H1 (cell line): Measurements from ENCODE around the gene SLC35B2. TPM values are rescaled to one million over a fixed set of nuclear protein-coding genes. Genes with fewer than 3 reads are reported as not detected.

ENCODE experiments used
- CHD1 ChIP-seq: IDR thresholded peaks from 2 replicates; pipeline ENCODE4 v1.6.1; 2012; ENCODE audit warnings: low read depth, low read length, improper control_type of control experiment
- KDM5A ChIP-seq: fragments of 200-600 bp; IDR thresholded peaks from 2 replicates; pipeline ENCODE4 v1.7.1; 2012; ENCODE audit warnings: mild to moderate bottlenecking, low read length, inconsistent platforms, mixed read lengths
- MAX ChIP-seq: IDR thresholded peaks from 2 replicates; pipeline ENCODE4 v1.6.1; 2012; ENCODE audit warnings: inconsistent platforms
- TAF7 ChIP-seq: optimal IDR thresholded peaks from 2 replicates; pipeline ENCODE3; 2011; ENCODE audit warnings: low read depth, mild to moderate bottlenecking, inconsistent platforms, low read length, moderate library complexity, borderline replicate concordance
- TBP ChIP-seq: IDR thresholded peaks from 2 replicates; pipeline ENCODE4 v1.6.1; 2011; ENCODE audit warnings: low read depth, low read length, improper control_type of control experiment
- YY1 ChIP-seq: IDR thresholded peaks from 2 replicates; pipeline ENCODE4 v1.6.1; 2011; ENCODE audit warnings: low read depth, mild to moderate bottlenecking, low read length
- polyA plus RNA-seq, 7 experiments: library from polyadenylated mRNA; depleted of rRNA in 3 of 7; stranded (reverse) in 5 of 7; unstranded in 2 of 7; fragments of >200 nt in 5 of 7; fragments of 200-250 nt in 2 of 7; gene quantifications; 1 replicate in 5 of 7; 2 replicates in 1 of 7; 4 replicates in 1 of 7; pipeline versions ENCODE4 v1.2.1 to v1.2.3, GENCODE V29; 2011 to 2013; ENCODE audit warnings: missing spikeins in 2 of 7, mixed read lengths in 2 of 7
- total RNA-seq: library from RNA; stranded (reverse); fragmentation: NEBNext Ultra II Directional; extraction: Animal tissue kit (Norgen Biotek cat#: 25700); gene quantifications from 2 replicates; pipeline ENCODE4 v1.2.1, GENCODE V29; 2021
- TF ChIP-seq, protein P1 (sequence below): fragments of 300-600 bp; sonication (generic); IDR thresholded peaks from 2 replicates; pipeline ENCODE4 v1.7.1; 2012; ENCODE audit warnings: low read length, moderate library complexity, mild to moderate bottlenecking, inconsistent platforms; ENCODE audit not compliant: insufficient replicate concordance
- TF ChIP-seq, protein P2 (sequence below): IDR thresholded peaks from 2 replicates; pipeline ENCODE4 v1.6.1; 2012; ENCODE audit warnings: low read length, inconsistent platforms

Gene SLC35B2
- total and polyA plus RNA-seq, 2 of the 8 experiments (the other 6 are each of a cell fraction or from before 2014, with no cell fraction given), result 29.5 to 65.0 TPM

- TF ChIP-seq, protein P1, sequence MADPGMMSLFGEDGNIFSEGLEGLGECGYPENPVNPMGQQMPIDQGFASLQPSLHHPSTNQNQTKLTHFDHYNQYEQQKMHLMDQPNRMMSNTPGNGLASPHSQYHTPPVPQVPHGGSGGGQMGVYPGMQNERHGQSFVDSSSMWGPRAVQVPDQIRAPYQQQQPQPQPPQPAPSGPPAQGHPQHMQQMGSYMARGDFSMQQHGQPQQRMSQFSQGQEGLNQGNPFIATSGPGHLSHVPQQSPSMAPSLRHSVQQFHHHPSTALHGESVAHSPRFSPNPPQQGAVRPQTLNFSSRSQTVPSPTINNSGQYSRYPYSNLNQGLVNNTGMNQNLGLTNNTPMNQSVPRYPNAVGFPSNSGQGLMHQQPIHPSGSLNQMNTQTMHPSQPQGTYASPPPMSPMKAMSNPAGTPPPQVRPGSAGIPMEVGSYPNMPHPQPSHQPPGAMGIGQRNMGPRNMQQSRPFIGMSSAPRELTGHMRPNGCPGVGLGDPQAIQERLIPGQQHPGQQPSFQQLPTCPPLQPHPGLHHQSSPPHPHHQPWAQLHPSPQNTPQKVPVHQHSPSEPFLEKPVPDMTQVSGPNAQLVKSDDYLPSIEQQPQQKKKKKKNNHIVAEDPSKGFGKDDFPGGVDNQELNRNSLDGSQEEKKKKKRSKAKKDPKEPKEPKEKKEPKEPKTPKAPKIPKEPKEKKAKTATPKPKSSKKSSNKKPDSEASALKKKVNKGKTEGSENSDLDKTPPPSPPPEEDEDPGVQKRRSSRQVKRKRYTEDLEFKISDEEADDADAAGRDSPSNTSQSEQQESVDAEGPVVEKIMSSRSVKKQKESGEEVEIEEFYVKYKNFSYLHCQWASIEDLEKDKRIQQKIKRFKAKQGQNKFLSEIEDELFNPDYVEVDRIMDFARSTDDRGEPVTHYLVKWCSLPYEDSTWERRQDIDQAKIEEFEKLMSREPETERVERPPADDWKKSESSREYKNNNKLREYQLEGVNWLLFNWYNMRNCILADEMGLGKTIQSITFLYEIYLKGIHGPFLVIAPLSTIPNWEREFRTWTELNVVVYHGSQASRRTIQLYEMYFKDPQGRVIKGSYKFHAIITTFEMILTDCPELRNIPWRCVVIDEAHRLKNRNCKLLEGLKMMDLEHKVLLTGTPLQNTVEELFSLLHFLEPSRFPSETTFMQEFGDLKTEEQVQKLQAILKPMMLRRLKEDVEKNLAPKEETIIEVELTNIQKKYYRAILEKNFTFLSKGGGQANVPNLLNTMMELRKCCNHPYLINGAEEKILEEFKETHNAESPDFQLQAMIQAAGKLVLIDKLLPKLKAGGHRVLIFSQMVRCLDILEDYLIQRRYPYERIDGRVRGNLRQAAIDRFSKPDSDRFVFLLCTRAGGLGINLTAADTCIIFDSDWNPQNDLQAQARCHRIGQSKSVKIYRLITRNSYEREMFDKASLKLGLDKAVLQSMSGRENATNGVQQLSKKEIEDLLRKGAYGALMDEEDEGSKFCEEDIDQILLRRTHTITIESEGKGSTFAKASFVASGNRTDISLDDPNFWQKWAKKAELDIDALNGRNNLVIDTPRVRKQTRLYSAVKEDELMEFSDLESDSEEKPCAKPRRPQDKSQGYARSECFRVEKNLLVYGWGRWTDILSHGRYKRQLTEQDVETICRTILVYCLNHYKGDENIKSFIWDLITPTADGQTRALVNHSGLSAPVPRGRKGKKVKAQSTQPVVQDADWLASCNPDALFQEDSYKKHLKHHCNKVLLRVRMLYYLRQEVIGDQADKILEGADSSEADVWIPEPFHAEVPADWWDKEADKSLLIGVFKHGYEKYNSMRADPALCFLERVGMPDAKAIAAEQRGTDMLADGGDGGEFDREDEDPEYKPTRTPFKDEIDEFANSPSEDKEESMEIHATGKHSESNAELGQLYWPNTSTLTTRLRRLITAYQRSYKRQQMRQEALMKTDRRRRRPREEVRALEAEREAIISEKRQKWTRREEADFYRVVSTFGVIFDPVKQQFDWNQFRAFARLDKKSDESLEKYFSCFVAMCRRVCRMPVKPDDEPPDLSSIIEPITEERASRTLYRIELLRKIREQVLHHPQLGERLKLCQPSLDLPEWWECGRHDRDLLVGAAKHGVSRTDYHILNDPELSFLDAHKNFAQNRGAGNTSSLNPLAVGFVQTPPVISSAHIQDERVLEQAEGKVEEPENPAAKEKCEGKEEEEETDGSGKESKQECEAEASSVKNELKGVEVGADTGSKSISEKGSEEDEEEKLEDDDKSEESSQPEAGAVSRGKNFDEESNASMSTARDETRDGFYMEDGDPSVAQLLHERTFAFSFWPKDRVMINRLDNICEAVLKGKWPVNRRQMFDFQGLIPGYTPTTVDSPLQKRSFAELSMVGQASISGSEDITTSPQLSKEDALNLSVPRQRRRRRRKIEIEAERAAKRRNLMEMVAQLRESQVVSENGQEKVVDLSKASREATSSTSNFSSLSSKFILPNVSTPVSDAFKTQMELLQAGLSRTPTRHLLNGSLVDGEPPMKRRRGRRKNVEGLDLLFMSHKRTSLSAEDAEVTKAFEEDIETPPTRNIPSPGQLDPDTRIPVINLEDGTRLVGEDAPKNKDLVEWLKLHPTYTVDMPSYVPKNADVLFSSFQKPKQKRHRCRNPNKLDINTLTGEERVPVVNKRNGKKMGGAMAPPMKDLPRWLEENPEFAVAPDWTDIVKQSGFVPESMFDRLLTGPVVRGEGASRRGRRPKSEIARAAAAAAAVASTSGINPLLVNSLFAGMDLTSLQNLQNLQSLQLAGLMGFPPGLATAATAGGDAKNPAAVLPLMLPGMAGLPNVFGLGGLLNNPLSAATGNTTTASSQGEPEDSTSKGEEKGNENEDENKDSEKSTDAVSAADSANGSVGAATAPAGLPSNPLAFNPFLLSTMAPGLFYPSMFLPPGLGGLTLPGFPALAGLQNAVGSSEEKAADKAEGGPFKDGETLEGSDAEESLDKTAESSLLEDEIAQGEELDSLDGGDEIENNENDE, result no peak
- no peak for TF ChIP-seq MAX
- TF ChIP-seq KDM5A, result no peak
- TF ChIP-seq, protein P2, sequence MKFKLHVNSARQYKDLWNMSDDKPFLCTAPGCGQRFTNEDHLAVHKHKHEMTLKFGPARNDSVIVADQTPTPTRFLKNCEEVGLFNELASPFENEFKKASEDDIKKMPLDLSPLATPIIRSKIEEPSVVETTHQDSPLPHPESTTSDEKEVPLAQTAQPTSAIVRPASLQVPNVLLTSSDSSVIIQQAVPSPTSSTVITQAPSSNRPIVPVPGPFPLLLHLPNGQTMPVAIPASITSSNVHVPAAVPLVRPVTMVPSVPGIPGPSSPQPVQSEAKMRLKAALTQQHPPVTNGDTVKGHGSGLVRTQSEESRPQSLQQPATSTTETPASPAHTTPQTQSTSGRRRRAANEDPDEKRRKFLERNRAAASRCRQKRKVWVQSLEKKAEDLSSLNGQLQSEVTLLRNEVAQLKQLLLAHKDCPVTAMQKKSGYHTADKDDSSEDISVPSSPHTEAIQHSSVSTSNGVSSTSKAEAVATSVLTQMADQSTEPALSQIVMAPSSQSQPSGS, result no peak
- no peak for TF ChIP-seq TAF7
- no peak for TF ChIP-seq YY1
- no peak for TF ChIP-seq CHD1
- no peak for TF ChIP-seq TBP
Observed at GRCh38 chr6:44263354-44264100, 6.2 kb upstream of the SLC35B2 start (continued).
